ENCODE results near the gene SERPINB10.

DNA sequence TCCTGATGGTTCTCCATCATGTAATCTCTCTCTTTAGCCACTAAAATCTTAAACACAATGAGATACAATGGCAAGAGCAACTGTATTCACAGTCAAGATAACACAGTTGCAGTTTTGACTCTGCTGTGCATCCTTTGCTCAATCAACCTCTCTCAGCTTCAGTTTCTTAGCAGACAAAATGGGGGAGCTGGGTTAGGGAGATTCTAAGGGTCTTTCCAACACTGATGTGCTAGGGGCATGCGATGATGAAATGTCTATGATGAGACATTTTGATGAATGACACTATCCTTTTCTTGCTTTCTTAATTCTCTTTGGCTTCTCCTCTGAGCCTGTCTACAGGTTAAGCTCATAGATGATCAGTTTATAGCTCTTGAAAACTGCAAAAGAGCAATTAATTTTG lies 1.1 kb downstream of the SERPINB10 start:
- no peak for TF ChIP-seq GATA3 (IDR thresholded peaks at IDR 0.05; ENCODE audit: low read depth, low read length)
- no peak for TF ChIP-seq GATA2 (IDR thresholded peaks at IDR 0.05; ENCODE audit: low read depth, low read length)

Data from SH-SY5Y (cell line).